ENCODE results near the gene SRSF11. TPM values are rescaled to one million over a fixed set of nuclear protein-coding genes. Genes with fewer than 3 reads are reported as not detected.

SRSF11 gene
- total and polyA plus RNA-seq, 2 donors (not counting 1 experiment from before 2014, with no cell fraction given) = 243 to 333 TPM

GRCh38 chr1:70196333-70196732, 24.8 kb upstream of the SRSF11 start:
- Histone ChIP-seq H3K9me3 (ENCODE audit: control extremely low read depth in 1 of 3, control insufficient read depth in 2 of 3, insufficient read depth in 1 of 3, low read length in 2 of 3) (no peaks in the 10 kb centered on the region), H3K4me3 (ENCODE audit: control extremely low read depth in 1 of 5, extremely low read depth in 1 of 5, insufficient read depth in 1 of 5, low read depth in 2 of 5, low read length in 4 of 5) (no peak overlapping the region), H3K79me2 (ENCODE audit: control insufficient read depth, insufficient read depth, low read length) (peaks cover 87% of the 10 kb centered on the region), H3K4me2 (replicated peaks; ENCODE audit: low read depth, low read length, poor library complexity, severe bottlenecking) (no peak overlapping the region), H3K27me3 (replicated peaks in 1 of 4; ENCODE audit: control extremely low read depth in 1 of 4, control insufficient read depth in 3 of 4, insufficient read depth in 4 of 4, low read length in 3 of 4) (no peaks in the 10 kb centered on the region), H3K27ac (ENCODE audit: low read length in 2 of 2) (no peak overlapping the region), H3K4me1 (ENCODE audit: control insufficient read depth in 2 of 2, insufficient read depth in 2 of 2, low read length in 2 of 2) (no peaks in the 10 kb centered on the region), H4K20me1 (ENCODE audit: control insufficient read depth, insufficient read depth, low read length, poor library complexity, severe bottlenecking) (no peaks in the 10 kb centered on the region), H3K9ac (ENCODE audit: low read length) (no peak overlapping the region), H3K36me3 (replicated peaks in 1 of 2; ENCODE audit: control extremely low read depth in 1 of 2, control insufficient read depth in 1 of 2, extremely low read depth in 1 of 2, insufficient read depth in 2 of 2, low read length in 1 of 2) (no peaks in the 10 kb centered on the region), H2AFZ (ENCODE audit: insufficient read depth, low read depth, low read length, poor library complexity, severe bottlenecking) (no peak overlapping the region)
- POLR2A ChIA-PET = no interaction called here
- DNase-seq (no peak), ATAC-seq (ENCODE audit: low read depth) (no peak)
- H3K9me3 Mint-ChIP-seq (ENCODE audit: insufficient read depth) = no peaks in the 10 kb centered on the region
- WGBS (ENCODE audit: insufficient coverage) = no CpG with 5 or more reads among the region's 3 CpGs
- no peak overlapping the region for H3K4me3 Mint-ChIP-seq
- peaks cover 13% of the 10 kb centered on the region for H3K4me1 Mint-ChIP-seq
- H3K27ac Mint-ChIP-seq = no peak overlapping the region
- no peaks in the 10 kb centered on the region for H3K27me3 Mint-ChIP-seq
- CTCF ChIA-PET = no interaction called here
- no peak for TF ChIP-seq EZH2 (IDR thresholded peaks at IDR 0.05; ENCODE audit: borderline replicate concordance, insufficient read depth, low read depth, low read length, poor library complexity, severe bottlenecking)
- TF ChIP-seq, protein P1, sequence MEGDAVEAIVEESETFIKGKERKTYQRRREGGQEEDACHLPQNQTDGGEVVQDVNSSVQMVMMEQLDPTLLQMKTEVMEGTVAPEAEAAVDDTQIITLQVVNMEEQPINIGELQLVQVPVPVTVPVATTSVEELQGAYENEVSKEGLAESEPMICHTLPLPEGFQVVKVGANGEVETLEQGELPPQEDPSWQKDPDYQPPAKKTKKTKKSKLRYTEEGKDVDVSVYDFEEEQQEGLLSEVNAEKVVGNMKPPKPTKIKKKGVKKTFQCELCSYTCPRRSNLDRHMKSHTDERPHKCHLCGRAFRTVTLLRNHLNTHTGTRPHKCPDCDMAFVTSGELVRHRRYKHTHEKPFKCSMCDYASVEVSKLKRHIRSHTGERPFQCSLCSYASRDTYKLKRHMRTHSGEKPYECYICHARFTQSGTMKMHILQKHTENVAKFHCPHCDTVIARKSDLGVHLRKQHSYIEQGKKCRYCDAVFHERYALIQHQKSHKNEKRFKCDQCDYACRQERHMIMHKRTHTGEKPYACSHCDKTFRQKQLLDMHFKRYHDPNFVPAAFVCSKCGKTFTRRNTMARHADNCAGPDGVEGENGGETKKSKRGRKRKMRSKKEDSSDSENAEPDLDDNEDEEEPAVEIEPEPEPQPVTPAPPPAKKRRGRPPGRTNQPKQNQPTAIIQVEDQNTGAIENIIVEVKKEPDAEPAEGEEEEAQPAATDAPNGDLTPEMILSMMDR (IDR thresholded peaks at IDR 0.05) = no peak
- intact Hi-C loops (cut with micrococcal nuclease) = no loop called here

- H3K27me3 Mint-ChIP-seq = no peaks in the 10 kb centered on the region
- intact Hi-C loops (cut with micrococcal nuclease) = no loop called here
Observed at GRCh38 chr1:70200065-70200464, 21.1 kb upstream of the SRSF11 start.

More at GRCh38 chr1:70200065-70200464, 21.1 kb upstream of the SRSF11 start:
- Histone ChIP-seq H3K36me3 (replicated peaks in 1 of 2; ENCODE audit: control extremely low read depth in 1 of 2, control insufficient read depth in 1 of 2, extremely low read depth in 1 of 2, insufficient read depth in 2 of 2, low read length in 1 of 2) (no peaks in the 10 kb centered on the region), H3K27ac (ENCODE audit: low read length in 2 of 2) (no peak overlapping the region), H3K4me3 (ENCODE audit: control extremely low read depth in 1 of 5, extremely low read depth in 1 of 5, insufficient read depth in 1 of 5, low read depth in 2 of 5, low read length in 4 of 5) (no peak overlapping the region), H3K4me2 (replicated peaks; ENCODE audit: low read depth, low read length, poor library complexity, severe bottlenecking) (no peak overlapping the region), H3K27me3 (replicated peaks in 1 of 4; ENCODE audit: control extremely low read depth in 1 of 4, control insufficient read depth in 3 of 4, insufficient read depth in 4 of 4, low read length in 3 of 4) (no peaks in the 10 kb centered on the region), H3K4me1 (ENCODE audit: control insufficient read depth in 2 of 2, insufficient read depth in 2 of 2, low read length in 2 of 2) (peaks cover 6 to 13% of the 10 kb centered on the region in 2 donors), H3K9ac (ENCODE audit: low read length) (no peak overlapping the region), H2AFZ (ENCODE audit: insufficient read depth, low read depth, low read length, poor library complexity, severe bottlenecking) (no peak overlapping the region), H3K9me3 (ENCODE audit: control extremely low read depth in 1 of 3, control insufficient read depth in 2 of 3, insufficient read depth in 1 of 3, low read length in 2 of 3) (no peaks in the 10 kb centered on the region), H4K20me1 (ENCODE audit: control insufficient read depth, insufficient read depth, low read length, poor library complexity, severe bottlenecking) (no peaks in the 10 kb centered on the region), H3K79me2 (ENCODE audit: control insufficient read depth, insufficient read depth, low read length) (peaks cover 88% of the 10 kb centered on the region)
- POLR2A ChIA-PET = interaction anchor here (0.7 kb wide), 1 partner anchor 23 kb away, joined by 3 read pairs; no protein-coding TSS in a partner anchor
- H3K4me3 Mint-ChIP-seq = no peak overlapping the region
- CTCF ChIA-PET = no interaction called here
- ATAC-seq (ENCODE audit: low read depth) = no peak
- DNase-seq = no peak
- TF ChIP-seq EZH2 (IDR thresholded peaks at IDR 0.05; ENCODE audit: borderline replicate concordance, insufficient read depth, low read depth, low read length, poor library complexity, severe bottlenecking) = no peak
- TF ChIP-seq, protein P1 (IDR thresholded peaks at IDR 0.05) = no peak
- H3K4me1 Mint-ChIP-seq = peaks cover 38% of the 10 kb centered on the region
- no peaks in the 10 kb centered on the region for H3K9me3 Mint-ChIP-seq (ENCODE audit: insufficient read depth)
- 95% methylated on average over 3 of the region's 4 CpGs for WGBS (ENCODE audit: insufficient coverage)
- H3K27ac Mint-ChIP-seq = no peak overlapping the region
